ENCODE measurements around the gene KCNIP4. TPM values are rescaled to one million over a fixed set of nuclear protein-coding genes. Genes with fewer than 3 reads are reported as not detected.

Gene KCNIP4
- total RNA-seq, 4 donors from 2014 or later = 0.19 TPM; not detected in 3

GRCh38 chr4:21415728-21416127 is 532.8 kb downstream of the KCNIP4 start:
- TF ChIP-seq CTCF (IDR thresholded peaks at IDR 0.05) (no peak), POLR2A (IDR thresholded peaks at IDR 0.05) (no peak)
- Histone ChIP-seq H3K4me3 (no peak overlapping the region), H3K27me3 (no peaks in the 10 kb centered on the region), H3K4me1 (no peaks in the 10 kb centered on the region), H3K27ac (no peak overlapping the region), H3K36me3 (no peaks in the 10 kb centered on the region), H3K9me3 (no peaks in the 10 kb centered on the region)
- DNase-seq = no peak
- WGBS, 2 donors = 58 to 59% methylated on average over 4 of the region's 4 CpGs
- intact Hi-C loops (cut with DNase I) = no loop called here

- TF ChIP-seq CTCF (IDR thresholded peaks at IDR 0.05) = no peak
- no peak for TF ChIP-seq POLR2A (IDR thresholded peaks at IDR 0.05)
- intact Hi-C loops (cut with DNase I) = no loop called here
- Histone ChIP-seq H3K27me3 (no peaks in the 10 kb centered on the region), H3K27ac (no peak overlapping the region), H3K4me3 (no peak overlapping the region), H3K9me3 (no peaks in the 10 kb centered on the region), H3K36me3 (no peaks in the 10 kb centered on the region), H3K4me1 (no peaks in the 10 kb centered on the region)
- no peak for DNase-seq
- 51 to 57% methylated on average over 5 of the region's 5 CpGs for WGBS, 2 donors
Measured at GRCh38 chr4:21413807-21414370, 534.7 kb downstream of the KCNIP4 start.

GRCh38 chr4:21411086-21411485 is 537.5 kb downstream of the KCNIP4 start:
- intact Hi-C loops (cut with DNase I) = no loop called here

GRCh38 chr4:21410372-21410771 is 538.2 kb downstream of the KCNIP4 start:
- TF ChIP-seq POLR2A (IDR thresholded peaks at IDR 0.05) (no peak), CTCF (IDR thresholded peaks at IDR 0.05) (no peak)

More at GRCh38 chr4:21411086-21411485, 537.5 kb downstream of the KCNIP4 start:
- H3K36me3 ChIP-seq = no peaks in the 10 kb centered on the region
- no peak overlapping the region for H3K4me3 ChIP-seq
- H3K9me3 ChIP-seq = no peaks in the 10 kb centered on the region
- 9 to 11% methylated on average over 1 of the region's 1 CpG for WGBS, 2 donors
- no peak for DNase-seq
- no peaks in the 10 kb centered on the region for H3K27me3 ChIP-seq
- no peaks in the 10 kb centered on the region for H3K4me1 ChIP-seq
- TF ChIP-seq POLR2A (IDR thresholded peaks at IDR 0.05) = no peak
- no peak for TF ChIP-seq CTCF (IDR thresholded peaks at IDR 0.05)
- no peak overlapping the region for H3K27ac ChIP-seq

GRCh38 chr4:21387683-21388082 is 560.9 kb downstream of the KCNIP4 start:
- TF ChIP-seq POLR2A (IDR thresholded peaks at IDR 0.05) (no peak), CTCF (IDR thresholded peaks at IDR 0.05) (no peak)
- Histone ChIP-seq H3K27ac (no peak overlapping the region), H3K4me1 (no peaks in the 10 kb centered on the region), H3K27me3 (no peaks in the 10 kb centered on the region), H3K4me3 (no peak overlapping the region), H3K36me3 (no peaks in the 10 kb centered on the region), H3K9me3 (peaks cover 0 to 3% (median 0%) of the 10 kb centered on the region in 3 donors)
- 30 to 39% methylated on average over 4 of the region's 4 CpGs for WGBS, 2 donors
- intact Hi-C loops (cut with DNase I) = no loop called here
- no peak for DNase-seq

More at GRCh38 chr4:21410372-21410771, 538.2 kb downstream of the KCNIP4 start:
- no peaks in the 10 kb centered on the region for H3K27me3 ChIP-seq
- H3K4me3 ChIP-seq = no peak overlapping the region
- WGBS, 2 donors = 71 to 83% methylated on average over 2 to 3 of the region's 4 CpGs
- no peak overlapping the region for H3K27ac ChIP-seq
- no peak for DNase-seq
- no peaks in the 10 kb centered on the region for H3K9me3 ChIP-seq
- no peaks in the 10 kb centered on the region for H3K4me1 ChIP-seq
- intact Hi-C loops (cut with DNase I) = no loop called here
- no peaks in the 10 kb centered on the region for H3K36me3 ChIP-seq
